ENCODE results near the gene NALCN.

DNA sequence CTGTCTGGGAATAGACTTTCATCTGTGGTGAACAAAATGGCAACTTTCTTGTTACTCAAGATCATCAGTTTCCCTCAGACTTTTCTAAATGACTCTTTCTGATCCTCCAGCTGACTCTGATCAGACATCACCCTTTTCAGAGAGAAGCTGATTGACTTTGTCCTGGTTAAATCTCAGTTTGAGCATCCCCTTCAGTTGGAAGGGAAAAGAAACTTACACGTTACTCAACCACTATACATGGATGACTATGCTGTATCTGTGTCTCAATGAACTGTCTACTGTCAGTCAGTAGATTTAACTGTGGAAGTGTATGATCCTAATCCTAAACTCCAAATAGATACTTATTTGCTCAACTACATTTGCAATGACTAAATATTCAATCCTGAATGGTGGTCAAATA, 118.5 kb downstream of the NALCN start:
- TF ChIP-seq, protein P1, sequence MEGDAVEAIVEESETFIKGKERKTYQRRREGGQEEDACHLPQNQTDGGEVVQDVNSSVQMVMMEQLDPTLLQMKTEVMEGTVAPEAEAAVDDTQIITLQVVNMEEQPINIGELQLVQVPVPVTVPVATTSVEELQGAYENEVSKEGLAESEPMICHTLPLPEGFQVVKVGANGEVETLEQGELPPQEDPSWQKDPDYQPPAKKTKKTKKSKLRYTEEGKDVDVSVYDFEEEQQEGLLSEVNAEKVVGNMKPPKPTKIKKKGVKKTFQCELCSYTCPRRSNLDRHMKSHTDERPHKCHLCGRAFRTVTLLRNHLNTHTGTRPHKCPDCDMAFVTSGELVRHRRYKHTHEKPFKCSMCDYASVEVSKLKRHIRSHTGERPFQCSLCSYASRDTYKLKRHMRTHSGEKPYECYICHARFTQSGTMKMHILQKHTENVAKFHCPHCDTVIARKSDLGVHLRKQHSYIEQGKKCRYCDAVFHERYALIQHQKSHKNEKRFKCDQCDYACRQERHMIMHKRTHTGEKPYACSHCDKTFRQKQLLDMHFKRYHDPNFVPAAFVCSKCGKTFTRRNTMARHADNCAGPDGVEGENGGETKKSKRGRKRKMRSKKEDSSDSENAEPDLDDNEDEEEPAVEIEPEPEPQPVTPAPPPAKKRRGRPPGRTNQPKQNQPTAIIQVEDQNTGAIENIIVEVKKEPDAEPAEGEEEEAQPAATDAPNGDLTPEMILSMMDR (IDR thresholded peaks at IDR 0.05 in 4 of 5, conservative IDR thresholded peaks at IDR 0.05 in 1 of 5) = no peak
- TF ChIP-seq POLR2A (IDR thresholded peaks at IDR 0.05) = no peak

All from gastrocnemius medialis (tissue), 4 donors.